Spinal cord (tissue), 10 donors: ENCODE measurements around the gene KIRREL3. TPM values are rescaled to one million over a fixed set of nuclear protein-coding genes. Genes with fewer than 3 reads are reported as not detected.

Experiments used
- DNase-seq, 6 donors: peaks; one replicate each; pipeline versions ENCODE4 v3.0.0 to v3.0.0-alpha.2; 2013 to 2015; ENCODE audit warnings: low spot score in 6 of 6, low read depth in 4 of 6
- H3K27ac ChIP-seq: one replicate; pipeline ENCODE4 v1.5.1; 2013; ENCODE audit warnings: low read depth, low read length, control low read depth
- H3K27me3 ChIP-seq: one replicate; pipeline ENCODE4 v1.6.1; 2013; ENCODE audit warnings: low read length; ENCODE audit not compliant: control insufficient read depth, insufficient read depth
- H3K36me3 ChIP-seq: one replicate; pipeline ENCODE4 v1.6.1; 2013; ENCODE audit warnings: low read length; ENCODE audit not compliant: control insufficient read depth, insufficient read depth
- H3K4me1 ChIP-seq: one replicate; pipeline ENCODE4 v1.6.1; 2013; ENCODE audit warnings: low read length; ENCODE audit not compliant: control insufficient read depth, insufficient read depth
- H3K4me3 ChIP-seq: one replicate; pipeline ENCODE4 v1.5.1; 2013; ENCODE audit warnings: low read depth, low read length, control low read depth
- H3K9me3 ChIP-seq: one replicate; pipeline ENCODE4 v1.6.1; 2013; ENCODE audit warnings: low read length; ENCODE audit not compliant: control insufficient read depth, insufficient read depth
- WGBS: methylation state at CpG from one replicate; pipeline ENCODE4 v1.1.5; 2013; ENCODE audit warnings: missing lambda C conversion rate; ENCODE audit not compliant: insufficient coverage; 5-methylcytosine and 5-hydroxymethylcytosine counted together
- polyA plus RNA-seq, 2 donors: library from polyadenylated mRNA; unstranded; fragments of 120-200 nt; gene quantifications; one replicate each; pipeline ENCODE4 v1.2.1, GENCODE V29; 2013; ENCODE audit not compliant: insufficient read length in 2 of 2
- total RNA-seq, 2 donors: library from RNA; depleted of rRNA in 1 of 2; stranded (reverse); fragments of 120-200 nt in 1 of 2; fragments of >200 nt in 1 of 2; gene quantifications; one replicate each; pipeline versions ENCODE4 v1.2.3 to v1.2.4, GENCODE V29; 2013 to 2014
- donor health status: healthy.

Gene KIRREL3
- total and polyA plus RNA-seq, 4 donors: 10.0 to 58.1 (median 31.7) TPM

DNA sequence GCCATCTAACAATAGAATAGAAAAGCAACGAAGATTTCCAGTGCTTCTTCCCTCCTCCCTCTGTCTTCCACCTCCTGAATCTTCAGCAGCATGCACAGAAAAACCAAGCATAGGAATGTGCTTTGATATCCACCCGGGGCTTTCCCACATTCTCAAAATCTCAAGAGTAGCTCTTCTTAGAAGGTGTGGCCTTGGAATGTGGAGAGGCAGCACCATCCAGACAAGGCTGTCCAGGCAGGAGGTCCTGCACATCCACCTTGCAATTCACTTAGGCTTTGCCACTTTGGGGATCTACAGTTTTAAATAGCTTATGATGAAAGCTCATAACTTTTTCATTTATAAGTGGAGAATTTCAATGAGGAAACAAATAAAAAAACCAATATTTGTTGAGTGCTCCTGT lies 72.9 kb downstream of the KIRREL3 start:
- Histone ChIP-seq H3K9me3 (no peaks in the 10 kb centered on the region), H3K36me3 (no peaks in the 10 kb centered on the region), H3K27ac (no peak overlapping the region), H3K27me3 (no peaks in the 10 kb centered on the region), H3K4me3 (no peak overlapping the region), H3K4me1 (peaks cover 64% of the 10 kb centered on the region)
- no peak for DNase-seq
- WGBS: no CpG with 5 or more reads among the region's 2 CpGs

DNA sequence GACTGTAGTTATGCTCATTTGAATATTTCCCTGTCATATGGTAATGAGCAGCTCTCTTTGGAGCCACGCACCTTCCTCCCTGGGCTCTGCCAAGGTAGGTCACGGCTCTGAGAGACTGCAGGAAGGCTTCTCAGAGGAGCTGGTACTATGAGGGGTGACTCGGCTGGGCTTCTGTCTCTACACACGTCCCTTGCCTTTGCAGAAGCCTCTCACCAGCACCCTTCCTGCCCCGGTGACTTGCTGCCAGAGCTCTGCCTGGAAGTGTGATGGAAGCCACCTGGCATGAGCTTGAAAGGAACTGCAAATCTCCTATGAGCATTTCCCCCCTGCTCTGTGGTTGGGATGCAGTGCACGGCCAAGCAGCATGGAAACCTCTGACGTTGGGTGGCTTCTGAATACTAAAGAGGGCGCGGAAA lies 74.2 kb downstream of the KIRREL3 start:
- no peak overlapping the region for H3K4me3 ChIP-seq
- DNase-seq: peak in 5 of 6 donors; percentile 51 to 86 (median 54)
- H3K4me1 ChIP-seq: peaks cover 60% of the 10 kb centered on the region
- 36% methylated on average over 4 of the region's 9 CpGs for WGBS
- H3K27me3 ChIP-seq: no peaks in the 10 kb centered on the region
- peak overlapping the region; percentile 64 for H3K27ac ChIP-seq
- H3K36me3 ChIP-seq: no peaks in the 10 kb centered on the region
- H3K9me3 ChIP-seq: no peaks in the 10 kb centered on the region

DNA sequence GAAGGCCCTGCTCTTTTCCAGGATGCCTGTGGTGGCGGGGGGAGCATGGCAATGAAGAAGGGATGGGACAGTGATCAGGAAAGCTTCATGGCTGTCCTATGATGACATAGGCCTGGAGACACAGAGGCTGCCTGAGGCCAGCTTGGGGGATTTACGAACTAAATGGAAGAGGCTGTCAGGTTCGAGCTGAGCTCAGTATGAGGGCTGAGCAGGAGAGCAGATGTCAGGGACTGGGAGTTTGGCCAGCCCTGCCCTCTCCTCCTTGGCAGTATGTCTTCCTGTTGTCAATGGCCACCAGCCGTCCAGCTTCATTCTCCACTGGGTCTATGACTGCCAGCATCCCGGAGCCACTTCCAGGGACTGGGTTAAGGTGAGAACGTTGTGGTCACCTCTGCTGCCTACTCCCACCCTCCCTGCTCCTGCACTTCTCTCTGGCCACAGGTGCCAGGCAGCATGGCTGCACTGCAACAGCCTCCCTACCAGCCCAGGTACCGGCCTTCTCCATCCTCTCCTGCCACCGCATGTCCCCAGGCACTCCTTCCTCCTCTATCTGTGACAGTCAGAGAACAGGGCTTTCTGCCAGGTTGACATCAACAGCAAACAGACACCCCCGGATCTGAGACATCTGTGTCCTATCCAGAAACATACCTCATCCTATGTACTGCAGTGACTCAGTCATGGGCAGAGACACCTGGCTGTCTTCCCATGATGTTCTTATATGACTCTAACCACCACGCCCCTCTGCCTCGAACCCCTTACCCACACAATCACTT lies 75.1 kb downstream of the KIRREL3 start:
- Histone ChIP-seq H3K4me3 (no peak overlapping the region), H3K27ac (peak overlapping the region; percentile 64), H3K4me1 (peaks cover 57% of the 10 kb centered on the region), H3K9me3 (no peaks in the 10 kb centered on the region), H3K27me3 (no peaks in the 10 kb centered on the region), H3K36me3 (no peaks in the 10 kb centered on the region)
- 54% methylated on average over 9 of the region's 11 CpGs for WGBS
- peak in 1 of 6 donors; percentile 26 for DNase-seq

DNA sequence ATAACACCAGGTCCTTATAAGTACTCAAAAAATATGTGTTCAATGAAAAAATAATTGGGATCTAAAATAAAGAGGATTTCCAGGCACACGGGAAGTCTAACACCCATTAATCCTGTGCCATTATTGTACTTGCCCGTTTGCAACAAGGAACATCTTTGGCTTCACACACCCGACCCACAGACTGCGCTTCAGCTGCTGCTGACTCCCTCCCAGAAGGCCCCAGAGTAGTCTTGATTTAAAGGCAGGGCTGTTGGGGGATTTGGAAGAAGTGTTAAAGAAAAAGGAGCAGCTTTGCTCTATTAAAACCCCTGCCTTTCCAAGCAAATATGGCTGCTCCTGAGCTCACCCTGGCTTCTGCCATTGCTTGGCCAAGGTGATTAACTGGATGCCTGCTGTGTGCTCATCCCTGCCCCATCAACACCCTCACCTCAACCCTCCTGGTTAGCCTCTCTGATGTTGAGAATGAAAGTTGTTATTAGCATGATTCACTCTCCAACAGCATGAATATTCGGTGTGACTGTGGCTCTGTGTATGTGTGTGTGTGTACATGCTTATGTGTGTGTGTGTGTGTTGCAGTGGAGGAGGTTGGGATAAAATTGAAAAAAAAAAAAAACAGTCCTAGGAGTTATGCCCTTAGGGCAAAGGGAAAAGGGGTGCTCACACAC lies 76.1 kb downstream of the KIRREL3 start:
- H3K9me3 ChIP-seq: no peaks in the 10 kb centered on the region
- H3K4me3 ChIP-seq: no peak overlapping the region
- no peaks in the 10 kb centered on the region for H3K36me3 ChIP-seq
- no peak overlapping the region for H3K27ac ChIP-seq
- peaks cover 48% of the 10 kb centered on the region for H3K4me1 ChIP-seq
- DNase-seq: peak in 1 of 6 donors; percentile 30
- H3K27me3 ChIP-seq: no peaks in the 10 kb centered on the region
- no CpG with 5 or more reads among the region's 5 CpGs for WGBS

DNA sequence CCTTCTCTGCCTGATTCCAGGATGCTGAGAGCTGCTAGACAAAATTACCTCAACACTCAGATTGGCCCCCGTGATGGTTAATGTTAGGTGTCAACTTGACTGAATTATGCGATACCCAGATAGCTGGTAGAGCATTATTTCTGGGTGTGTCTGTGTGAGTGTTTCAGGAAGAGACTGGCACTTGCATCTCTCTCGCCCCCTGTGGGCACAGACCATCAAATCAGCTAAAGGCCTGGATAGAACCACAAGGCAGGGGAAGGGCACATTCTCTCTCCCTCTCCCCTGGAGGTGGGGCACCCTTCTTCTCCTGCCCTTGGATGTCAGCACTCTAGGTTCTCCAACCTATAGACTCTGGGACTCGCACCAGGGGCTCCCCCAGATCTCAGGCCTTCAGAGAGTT lies 79.7 kb downstream of the KIRREL3 start:
- Histone ChIP-seq H3K4me3 (no peak overlapping the region), H3K27me3 (no peaks in the 10 kb centered on the region), H3K9me3 (no peaks in the 10 kb centered on the region), H3K36me3 (no peaks in the 10 kb centered on the region), H3K4me1 (peaks cover 16% of the 10 kb centered on the region), H3K27ac (no peak overlapping the region)
- WGBS: 100% methylated on average over 2 of the region's 4 CpGs
- no peak for DNase-seq

DNA sequence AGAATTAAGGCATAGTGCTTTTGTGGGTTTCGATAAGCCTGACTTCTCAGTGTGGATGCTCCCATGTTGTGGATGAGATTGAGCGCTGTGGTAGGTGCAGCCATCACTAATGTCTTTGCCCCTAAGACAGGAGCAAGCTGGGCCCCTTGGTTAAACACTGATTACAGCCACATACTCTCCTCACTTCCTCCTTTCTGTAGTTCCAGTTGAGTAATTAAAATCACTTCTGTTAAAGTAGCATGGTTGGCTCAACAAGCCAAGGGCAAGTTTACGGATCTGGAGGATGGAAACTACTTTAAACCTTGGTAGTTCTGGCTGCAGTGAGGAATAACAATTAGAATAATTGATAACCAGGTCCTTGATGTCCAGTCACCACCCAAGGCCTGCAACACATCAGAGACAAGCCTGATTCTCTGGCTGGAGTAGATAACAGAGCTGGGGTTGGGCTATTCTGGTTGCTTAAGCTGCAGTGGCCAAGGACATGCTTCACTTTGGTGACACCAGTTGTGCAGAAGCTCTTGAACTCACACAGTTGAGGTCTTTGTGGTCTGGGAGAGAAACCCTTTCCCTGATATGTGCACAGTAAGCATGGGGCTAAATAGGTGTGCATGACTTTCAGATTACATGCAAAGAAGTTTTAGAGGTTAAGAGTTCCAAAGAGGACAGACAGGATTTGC lies 81.3 kb downstream of the KIRREL3 start:
- DNase-seq: no peak
- no peak overlapping the region for H3K27ac ChIP-seq
- no CpG with 5 or more reads among the region's 3 CpGs for WGBS
- H3K27me3 ChIP-seq: no peaks in the 10 kb centered on the region
- no peaks in the 10 kb centered on the region for H3K9me3 ChIP-seq
- no peaks in the 10 kb centered on the region for H3K36me3 ChIP-seq
- no peak overlapping the region for H3K4me3 ChIP-seq
- peaks cover under 1% of the 10 kb centered on the region for H3K4me1 ChIP-seq

DNA sequence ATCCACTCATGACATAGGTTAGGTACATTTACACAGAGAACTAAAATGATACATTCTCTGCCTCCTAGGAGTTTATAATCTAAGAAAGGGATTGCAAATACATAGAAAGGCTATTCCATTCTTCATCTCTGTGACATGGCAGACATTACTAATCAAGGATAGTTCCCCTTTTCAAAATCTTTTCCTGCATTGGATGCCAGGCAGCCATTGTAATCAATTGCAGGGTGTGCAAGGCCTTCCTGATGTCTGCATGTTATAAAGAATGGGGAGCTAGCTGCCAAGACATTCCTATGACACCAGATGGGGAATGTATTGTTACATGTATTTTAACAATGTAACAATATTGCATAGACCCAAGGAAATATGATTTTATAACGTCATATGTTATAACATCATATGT lies 82.0 kb downstream of the KIRREL3 start:
- Histone ChIP-seq H3K4me1 (no peaks in the 10 kb centered on the region), H3K27ac (no peak overlapping the region), H3K4me3 (no peak overlapping the region), H3K9me3 (no peaks in the 10 kb centered on the region), H3K36me3 (no peaks in the 10 kb centered on the region), H3K27me3 (no peaks in the 10 kb centered on the region)
- WGBS: no CpG with 5 or more reads among the region's 1 CpG
- no peak for DNase-seq

DNA sequence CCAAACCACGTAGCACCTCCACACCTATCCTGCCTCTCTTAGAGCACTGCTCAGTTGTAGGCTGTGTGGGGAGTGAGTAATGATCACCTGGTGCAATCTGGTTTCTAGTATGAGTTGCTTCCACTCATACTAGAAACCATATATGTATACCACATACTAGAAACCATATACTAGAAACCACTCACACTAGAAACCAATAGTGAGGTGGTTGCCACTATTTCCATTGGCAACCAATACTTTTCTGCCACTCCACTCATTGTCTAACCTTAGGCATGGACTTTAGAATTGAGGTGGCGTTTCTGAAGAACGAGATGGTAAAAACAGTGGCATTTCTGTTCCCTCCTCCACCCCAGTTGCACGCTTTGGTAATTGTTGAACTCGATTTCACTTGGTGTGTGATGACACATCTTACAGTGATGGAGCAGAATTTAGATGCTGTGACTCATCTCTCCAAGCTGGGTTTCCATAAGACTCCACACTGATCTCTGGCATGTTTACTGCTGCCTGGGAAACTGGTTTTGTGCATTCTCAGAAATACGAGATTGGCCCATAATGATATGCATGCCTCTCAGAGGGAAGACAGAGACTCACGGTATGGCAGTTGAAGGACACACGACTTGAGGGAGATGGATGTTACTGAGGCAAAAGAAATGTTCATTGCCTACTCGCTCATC lies 82.9 kb downstream of the KIRREL3 start:
- 66% methylated on average over 4 of the region's 9 CpGs for WGBS
- H3K27me3 ChIP-seq: no peaks in the 10 kb centered on the region
- DNase-seq: no peak
- H3K36me3 ChIP-seq: no peaks in the 10 kb centered on the region
- no peaks in the 10 kb centered on the region for H3K9me3 ChIP-seq
- no peak overlapping the region for H3K27ac ChIP-seq
- no peaks in the 10 kb centered on the region for H3K4me1 ChIP-seq
- no peak overlapping the region for H3K4me3 ChIP-seq

DNA sequence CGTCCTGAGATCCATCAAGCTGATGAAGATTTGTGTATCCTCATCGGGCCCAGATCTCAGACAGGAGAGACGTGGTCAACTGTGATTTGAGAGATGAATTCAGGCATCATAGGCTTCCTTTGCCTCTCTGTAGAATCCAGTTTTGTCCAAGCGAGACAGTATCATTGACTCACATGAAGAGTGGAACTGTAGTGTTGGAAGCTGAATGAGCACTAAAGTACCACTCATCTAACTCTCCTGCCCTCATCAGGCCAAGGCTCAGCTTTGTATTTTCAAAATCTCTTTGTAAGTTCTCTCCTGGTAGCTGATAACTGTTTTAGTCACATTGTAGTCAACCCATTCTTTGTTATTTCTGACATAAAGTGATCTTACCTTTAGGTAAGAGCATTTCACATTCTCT lies 85.1 kb downstream of the KIRREL3 start:
- DNase-seq: no peak
- WGBS: 80% methylated on average over 1 of the region's 4 CpGs
- Histone ChIP-seq H3K9me3 (no peaks in the 10 kb centered on the region), H3K27me3 (no peaks in the 10 kb centered on the region), H3K4me1 (no peaks in the 10 kb centered on the region), H3K27ac (no peak overlapping the region), H3K36me3 (no peaks in the 10 kb centered on the region), H3K4me3 (no peak overlapping the region)
